Endothelial cell of umbilical vein (primary cell): ENCODE results near the gene CROCC. TPM values are rescaled to one million over a fixed set of nuclear protein-coding genes. Genes with fewer than 3 reads are reported as not detected.

Experiments used
- BruUV-seq: library from RNA; stranded (reverse); fragments of 400-500 nt; replicated peaks from 2 replicates; lab custom pipeline; 2021; lab: Mats Ljungman, UMichigan
- CTCF ChIA-PET: fragments of 300-600, 350-600 bp; sonication (Branson Sonifier 250); formaldehyde crosslinking; loops from one replicate; lab custom pipeline; 2021; ENCODE audit warnings: antibody characterized with exemption, inconsistent platforms; lab: Charles Lee
- POLR2A ChIA-PET: fragments of 300-600, 350-600 bp; sonication (Branson Sonifier 250); formaldehyde crosslinking; loops from one replicate; lab custom pipeline; 2021; ENCODE audit warnings: antibody characterized with exemption, inconsistent platforms; lab: Charles Lee
- DNase-seq: peaks from one replicate; pipeline ENCODE4 v3.0.0-alpha.2; 2011; ENCODE audit warnings: low read depth, low spot score
- FAIRE-seq: peaks from 2 replicates; lab custom pipeline; 2011; peaks lifted over from hg19 to GRCh38; lab: Jason Lieb, UNC
- H2AFZ ChIP-seq: 2 replicates; pipeline ENCODE4 v1.6.0; 2012; ENCODE audit warnings: low read depth, low read length, control low read depth, inconsistent platforms
- H3K27ac ChIP-seq: 2 replicates; pipeline ENCODE4 v1.5.1; 2011; ENCODE audit warnings: low read depth, mild to moderate bottlenecking, control low read depth, low read length, moderate library complexity; ENCODE audit not compliant: insufficient read depth
- H3K27me3 ChIP-seq, 2 experiments: 2 replicates each; pipeline versions ENCODE4 v1.6.0 to v1.6.1; 2011; ENCODE audit warnings: low read length in 2 of 2, mixed read lengths in 1 of 2; ENCODE audit not compliant: control insufficient read depth in 2 of 2, insufficient read depth in 2 of 2
- H3K36me3 ChIP-seq, 2 experiments: 2 replicates in 1 of 2; 3 replicates in 1 of 2; pipeline ENCODE4 v1.5.1; 2011; ENCODE audit warnings: low read length in 2 of 2, mild to moderate bottlenecking in 1 of 2, moderate library complexity in 1 of 2; ENCODE audit not compliant: control insufficient read depth in 2 of 2, insufficient read depth in 2 of 2; ENCODE audit errors: extremely low read depth in 1 of 2
- H3K4me1 ChIP-seq: 3 replicates; pipeline ENCODE4 v1.5.1; 2011; ENCODE audit warnings: mild to moderate bottlenecking, low read length; ENCODE audit not compliant: control insufficient read depth, insufficient read depth; ENCODE audit errors: extremely low read depth
- H3K4me2 ChIP-seq: 2 replicates; pipeline ENCODE4 v1.6.1; 2011; ENCODE audit warnings: low read length, control low read depth, mixed read lengths; ENCODE audit not compliant: insufficient read depth
- H3K4me3 ChIP-seq, 3 experiments: fragments of 200-600 bp in 1 of 3; sonication (generic), shearing (Covaris generic) in 1 of 3; replicated peaks in 1 of 3; 2 replicates each; pipeline ENCODE4 v1.5.1; 2011 to 2016; ENCODE audit warnings: control low read depth in 3 of 3, low read length in 3 of 3, mild to moderate bottlenecking in 2 of 3, inconsistent platforms in 1 of 3, low read depth in 1 of 3, moderate library complexity in 1 of 3; ENCODE audit not compliant: insufficient read depth in 1 of 3
- H3K79me2 ChIP-seq: 2 replicates; pipeline ENCODE4 v1.6.0; 2012; ENCODE audit warnings: low read length, inconsistent platforms; ENCODE audit not compliant: control insufficient read depth, insufficient read depth
- H3K9ac ChIP-seq: replicated peaks from 2 replicates; pipeline ENCODE3; 2011; ENCODE audit warnings: low read length, control low read depth; ENCODE audit not compliant: insufficient read depth; ENCODE audit errors: extremely low read depth
- H3K9me1 ChIP-seq: replicated peaks from 3 replicates; pipeline ENCODE4 v1.6.0; 2011; ENCODE audit warnings: mild to moderate bottlenecking, low read length; ENCODE audit not compliant: control insufficient read depth, insufficient read depth; ENCODE audit errors: extremely low read depth
- H3K9me3 ChIP-seq: replicated peaks from 2 replicates; pipeline ENCODE4 v1.5.1; 2012; ENCODE audit warnings: low read length, inconsistent platforms; ENCODE audit not compliant: control insufficient read depth, insufficient read depth
- H4K20me1 ChIP-seq: replicated peaks from 2 replicates; pipeline ENCODE3; 2011; ENCODE audit warnings: mild to moderate bottlenecking, low read length; ENCODE audit not compliant: control insufficient read depth, insufficient read depth; ENCODE audit errors: extremely low read depth
- EZH2 ChIP-seq: IDR thresholded peaks from 2 replicates; pipeline ENCODE4 v1.6.1; 2012; ENCODE audit warnings: borderline replicate concordance, low read depth, mild to moderate bottlenecking, moderate library complexity, low read length, inconsistent platforms; ENCODE audit not compliant: severe bottlenecking
- FOS ChIP-seq: IDR thresholded peaks from 2 replicates; pipeline ENCODE4 v1.6.1; 2011; ENCODE audit warnings: mild to moderate bottlenecking, low read length, moderate library complexity, borderline replicate concordance; ENCODE audit not compliant: insufficient read depth
- GATA2 ChIP-seq: IDR thresholded peaks from 2 replicates; pipeline ENCODE4 v1.7.0; 2011; ENCODE audit warnings: low read depth, mild to moderate bottlenecking, moderate library complexity, mixed read lengths, low read length; ENCODE audit not compliant: insufficient read length, insufficient read depth
- JUN ChIP-seq: IDR thresholded peaks from 2 replicates; pipeline ENCODE4 v1.6.1; 2011; ENCODE audit warnings: borderline replicate concordance, low read depth; ENCODE audit not compliant: insufficient read length, insufficient read depth
- MYC ChIP-seq: IDR thresholded peaks from one replicate; pipeline ENCODE4 v1.6.1; 2011; ENCODE audit warnings: mild to moderate bottlenecking, low read depth, low read length
- POLR2A ChIP-seq: IDR thresholded peaks from 2 replicates; pipeline ENCODE4 v1.6.1; 2012; ENCODE audit warnings: low read depth, mild to moderate bottlenecking, control low read depth, low read length
- POLR2AphosphoS5 ChIP-seq: IDR thresholded peaks from 2 replicates; pipeline ENCODE4 v1.6.1; 2012; ENCODE audit warnings: low read depth, mild to moderate bottlenecking, control low read depth, low read length, moderate library complexity; ENCODE audit not compliant: insufficient read depth
- dilution Hi-C: fragments of 300-500 bp; cut with MboI; formaldehyde crosslinking; loops from one replicate; pipeline ENCODE4 v1.15.0; 2019; ENCODE audit warnings: low sequenced_read_pairs; ENCODE audit not compliant: extremely low pct_ligation_motif_present
- intact Hi-C: fragments of 100-400 bp; cut with micrococcal nuclease; formaldehyde crosslinking; loops from one replicate; pipeline ENCODE4 v1.10.0; 2022
- polyA plus RNA-seq, 4 experiments: library from polyadenylated mRNA; depleted of rRNA in 3 of 4; stranded (reverse) in 3 of 4; unstranded in 1 of 4; fragments of >200 nt; gene quantifications; 2 replicates each; pipeline versions ENCODE4 v1.2.1 to v1.2.3, GENCODE V29; 2011 to 2012; ENCODE audit warnings: missing spikeins in 1 of 4
- total RNA-seq: library from RNA; stranded (reverse); gene quantifications from 2 replicates; pipeline ENCODE4 v1.2.3, GENCODE V29; 2021
- TF ChIP-seq, protein P1 (sequence below): IDR thresholded peaks from 2 replicates; pipeline ENCODE4 v1.6.1; 2011; ENCODE audit not compliant: insufficient read depth, insufficient read length
- TF ChIP-seq, protein P2 (sequence below), 2 donors: IDR thresholded peaks; 1 replicate in 1 of 2; 2 replicates in 1 of 2; pipeline ENCODE4 v1.5.1; 2011; ENCODE audit warnings: low read length in 2 of 2, mild to moderate bottlenecking in 2 of 2, moderate library complexity in 2 of 2, control low read depth in 1 of 2, inconsistent platforms in 1 of 2, low read depth in 1 of 2; ENCODE audit not compliant: insufficient read depth in 1 of 2; ENCODE audit errors: extremely low read depth in 1 of 2

Gene CROCC
- total and polyA plus RNA-seq, 2 donors (not counting 3 experiments of a cell fraction or from before 2014, with no cell fraction given) = 18.3 to 35.5 TPM

DNA sequence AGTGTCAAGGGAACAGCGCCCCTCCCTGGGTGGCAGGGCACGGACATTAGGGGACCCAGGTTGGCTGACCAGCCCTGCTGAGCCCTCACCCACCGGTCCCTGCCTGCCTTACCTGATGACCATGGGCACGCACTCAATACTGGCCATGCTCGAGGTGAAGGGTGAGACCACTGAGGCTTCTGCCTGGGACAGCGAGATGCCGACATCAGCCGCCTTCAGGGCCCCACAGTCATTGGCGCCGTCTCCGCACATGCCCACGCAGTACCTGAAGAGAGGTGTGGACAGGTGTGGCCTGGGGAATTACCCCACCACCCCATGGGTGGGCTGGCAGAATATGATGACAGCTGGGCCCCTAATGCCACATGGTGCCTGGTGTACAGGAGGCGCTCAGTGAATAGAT lies 66.5 kb downstream of the CROCC start:
- no peak overlapping the region for H3K9ac ChIP-seq
- H3K27me3 ChIP-seq = no peaks in the 10 kb centered on the region
- peaks cover 10% of the 10 kb centered on the region for H3K4me1 ChIP-seq
- H3K27ac ChIP-seq = no peak overlapping the region
- intact Hi-C loops (no loop called here), dilution Hi-C loops (no loop called here)
- H3K4me2 ChIP-seq = no peak overlapping the region
- H2AFZ ChIP-seq = no peak overlapping the region
- H3K4me3 ChIP-seq = no peak overlapping the region
- no peaks in the 10 kb centered on the region for H3K9me3 ChIP-seq
- no peaks in the 10 kb centered on the region for H3K9me1 ChIP-seq
- CTCF ChIA-PET = interaction anchor here (0.9 to 4.0 kb wide), 6 partner anchors 9 to 673 kb away, joined by 3 to 20 read pairs (median 4); no protein-coding TSS in a partner anchor
- no TSS peak for BruUV-seq
- no peaks in the 10 kb centered on the region for H3K79me2 ChIP-seq
- no peak for FAIRE-seq
- H4K20me1 ChIP-seq = no peaks in the 10 kb centered on the region
- POLR2A ChIA-PET = no interaction called here
- DNase-seq = no peak
- peaks cover 0 to 20% of the 10 kb centered on the region in 2 experiments for H3K36me3 ChIP-seq
- TF ChIP-seq, protein P1, sequence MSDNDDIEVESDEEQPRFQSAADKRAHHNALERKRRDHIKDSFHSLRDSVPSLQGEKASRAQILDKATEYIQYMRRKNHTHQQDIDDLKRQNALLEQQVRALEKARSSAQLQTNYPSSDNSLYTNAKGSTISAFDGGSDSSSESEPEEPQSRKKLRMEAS = no peak
- TF ChIP-seq POLR2AphosphoS5 (no peak), POLR2A (no peak), EZH2 (no peak), FOS (no peak), MYC (no peak), JUN (no peak), GATA2 (no peak)
- TF ChIP-seq, protein P2, sequence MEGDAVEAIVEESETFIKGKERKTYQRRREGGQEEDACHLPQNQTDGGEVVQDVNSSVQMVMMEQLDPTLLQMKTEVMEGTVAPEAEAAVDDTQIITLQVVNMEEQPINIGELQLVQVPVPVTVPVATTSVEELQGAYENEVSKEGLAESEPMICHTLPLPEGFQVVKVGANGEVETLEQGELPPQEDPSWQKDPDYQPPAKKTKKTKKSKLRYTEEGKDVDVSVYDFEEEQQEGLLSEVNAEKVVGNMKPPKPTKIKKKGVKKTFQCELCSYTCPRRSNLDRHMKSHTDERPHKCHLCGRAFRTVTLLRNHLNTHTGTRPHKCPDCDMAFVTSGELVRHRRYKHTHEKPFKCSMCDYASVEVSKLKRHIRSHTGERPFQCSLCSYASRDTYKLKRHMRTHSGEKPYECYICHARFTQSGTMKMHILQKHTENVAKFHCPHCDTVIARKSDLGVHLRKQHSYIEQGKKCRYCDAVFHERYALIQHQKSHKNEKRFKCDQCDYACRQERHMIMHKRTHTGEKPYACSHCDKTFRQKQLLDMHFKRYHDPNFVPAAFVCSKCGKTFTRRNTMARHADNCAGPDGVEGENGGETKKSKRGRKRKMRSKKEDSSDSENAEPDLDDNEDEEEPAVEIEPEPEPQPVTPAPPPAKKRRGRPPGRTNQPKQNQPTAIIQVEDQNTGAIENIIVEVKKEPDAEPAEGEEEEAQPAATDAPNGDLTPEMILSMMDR (IDR thresholded peaks at IDR 0.05; ENCODE audit: extremely low read depth in 1 of 2, insufficient read depth in 1 of 2, low read depth in 1 of 2, low read length in 2 of 2) = no peak
